ENCODE measurements around the gene LAMC1.

LAMC1 gene

GRCh38 chr1:183106746-183107145 is 83.5 kb downstream of the LAMC1 start:
- DNase-seq (ENCODE audit: low read depth) = no peak

- DNase-seq (ENCODE audit: low read depth) = no peak
Measured at GRCh38 chr1:183110326-183110880, 87.2 kb downstream of the LAMC1 start.

GRCh38 chr1:183114441-183114840 is 91.2 kb downstream of the LAMC1 start:
- no peak for DNase-seq (ENCODE audit: low read depth)

- DNase-seq (ENCODE audit: low read depth) = no peak
Measured at GRCh38 chr1:183116416-183116815, 93.2 kb downstream of the LAMC1 start.

GRCh38 chr1:183121609-183122008 is 98.4 kb downstream of the LAMC1 start:
- no peak for DNase-seq (ENCODE audit: low read depth)

GRCh38 chr1:183124259-183124658 is 101.0 kb downstream of the LAMC1 start:
- DNase-seq (ENCODE audit: low read depth) = no peak

GRCh38 chr1:183125279-183125999 is 102.2 kb downstream of the LAMC1 start:
- DNase-seq (ENCODE audit: low read depth) = no peak

- no peak for DNase-seq (ENCODE audit: low read depth)
Measured at GRCh38 chr1:183126000-183126366, 102.8 kb downstream of the LAMC1 start.

- peak; percentile 23 for DNase-seq (ENCODE audit: low read depth)
Measured at GRCh38 chr1:183126528-183126927, 103.3 kb downstream of the LAMC1 start.

- no peak for DNase-seq (ENCODE audit: low read depth)
Measured at GRCh38 chr1:183129921-183130690, 106.9 kb downstream of the LAMC1 start.

GRCh38 chr1:183131166-183131565 is 107.9 kb downstream of the LAMC1 start:
- no peak for DNase-seq (ENCODE audit: low read depth)

GRCh38 chr1:183135336-183135735 is 112.1 kb downstream of the LAMC1 start:
- DNase-seq (ENCODE audit: low read depth) = no peak

GRCh38 chr1:183137782-183138181 is 114.6 kb downstream of the LAMC1 start:
- DNase-seq (ENCODE audit: low read depth) = peak; percentile 20

- DNase-seq (ENCODE audit: low read depth) = no peak
Measured at GRCh38 chr1:183138301-183138700, 115.1 kb downstream of the LAMC1 start.

GRCh38 chr1:183139281-183139942 is 116.2 kb downstream of the LAMC1 start:
- no peak for DNase-seq (ENCODE audit: low read depth)

GRCh38 chr1:183140633-183141032 is 117.4 kb downstream of the LAMC1 start:
- no peak for DNase-seq (ENCODE audit: low read depth)

GRCh38 chr1:183142171-183142570 is 119.0 kb downstream of the LAMC1 start:
- no peak for DNase-seq (ENCODE audit: low read depth)

- DNase-seq (ENCODE audit: low read depth) = no peak
Measured at GRCh38 chr1:183143576-183144315, 120.5 kb downstream of the LAMC1 start.

- DNase-seq (ENCODE audit: low read depth) = no peak
Measured at GRCh38 chr1:183144752-183145151, 121.5 kb downstream of the LAMC1 start.

GRCh38 chr1:183147735-183148134 is 124.5 kb downstream of the LAMC1 start:
- no peak for DNase-seq (ENCODE audit: low read depth)

GRCh38 chr1:183148599-183148998 is 125.4 kb downstream of the LAMC1 start:
- DNase-seq (ENCODE audit: low read depth) = no peak

- DNase-seq (ENCODE audit: low read depth) = no peak
Measured at GRCh38 chr1:183149273-183149672, 126.1 kb downstream of the LAMC1 start.
